T-helper 2 cell treated with Interferon-gamma antibody and Interleukin-4, amounts not matched to agents 100 ng/mL and 5 ng/mL, for 36 hours (primary cell): ENCODE data around the gene PLPP3. TPM values are rescaled to one million over a fixed set of nuclear protein-coding genes. Genes with fewer than 3 reads are reported as not detected.

Experiments
- total RNA-seq: library from RNA; stranded (reverse); gene quantifications from 2 replicates; pipeline ENCODE4 v1.2.3, GENCODE V29; 2022

PLPP3 gene
- total RNA-seq, 1 donor from 2014 or later: not detected

Other genes with a start within 250 kb of the PLPP3 start
- not detected in 2 replicates for gene PRKAA2, start 65.8 kb upstream of the PLPP3 start, total RNA-seq
- gene FYB2, start 239.8 kb upstream of the PLPP3 start, total RNA-seq: not detected in 2 replicates